Fibroblast of lung (primary cell): ENCODE data around the gene FLOT1. TPM values are rescaled to one million over a fixed set of nuclear protein-coding genes. Genes with fewer than 3 reads are reported as not detected.

Experiments
- DNase-seq, 2 donors: peaks; one replicate each; pipeline versions ENCODE4 v3.0.0 to v3.0.0-alpha.2; 2010; ENCODE audit warnings: low read depth in 2 of 2
- H2AFZ ChIP-seq: 2 replicates; pipeline ENCODE4 v1.5.1; 2012; ENCODE audit warnings: low read length, control low read depth, inconsistent platforms
- H3K27ac ChIP-seq: 2 replicates; pipeline ENCODE4 v1.5.1; 2011; ENCODE audit warnings: low read length, control low read depth; ENCODE audit not compliant: insufficient read depth
- H3K27me3 ChIP-seq: 2 replicates; pipeline ENCODE4 v1.5.1; 2011; ENCODE audit warnings: mild to moderate bottlenecking, low read length; ENCODE audit not compliant: control insufficient read depth, insufficient read depth
- H3K36me3 ChIP-seq: 2 replicates; pipeline ENCODE4 v1.5.1; 2011; ENCODE audit warnings: low read length; ENCODE audit not compliant: control insufficient read depth, insufficient read depth
- H3K4me1 ChIP-seq: 2 replicates; pipeline ENCODE4 v1.5.1; 2011; ENCODE audit warnings: low read length; ENCODE audit not compliant: control insufficient read depth, insufficient read depth; ENCODE audit errors: extremely low read depth
- H3K4me2 ChIP-seq: 2 replicates; pipeline ENCODE4 v1.5.1; 2011; ENCODE audit warnings: low read length, control low read depth; ENCODE audit not compliant: insufficient read depth; ENCODE audit errors: extremely low read depth
- H3K4me3 ChIP-seq, 4 experiments: fragments of 200-600 bp in 1 of 4; sonication (generic) in 1 of 4; replicated peaks in 1 of 4; 2 replicates each; pipeline ENCODE4 v1.5.1; 2011 to 2016; ENCODE audit warnings: low read length in 4 of 4, low read depth in 3 of 4, mild to moderate bottlenecking in 3 of 4, control low read depth in 2 of 4, inconsistent platforms in 1 of 4, mixed read lengths in 1 of 4; ENCODE audit not compliant: insufficient read depth in 1 of 4; ENCODE audit errors: control extremely low read depth in 1 of 4
- H3K79me2 ChIP-seq: 2 replicates; pipeline ENCODE4 v1.5.1; 2012; ENCODE audit warnings: mild to moderate bottlenecking, low read length, inconsistent platforms; ENCODE audit not compliant: control insufficient read depth, insufficient read depth
- H3K9ac ChIP-seq: 2 replicates; pipeline ENCODE4 v1.5.1; 2011; ENCODE audit warnings: mild to moderate bottlenecking, low read length, control low read depth; ENCODE audit not compliant: insufficient read depth
- H3K9me3 ChIP-seq: 2 replicates; pipeline ENCODE4 v1.5.1; 2012; ENCODE audit warnings: low read depth, low read length; ENCODE audit not compliant: control insufficient read depth, insufficient read depth
- H4K20me1 ChIP-seq: 2 replicates; pipeline ENCODE4 v1.5.1; 2011; ENCODE audit warnings: low read length; ENCODE audit not compliant: control insufficient read depth, insufficient read depth; ENCODE audit errors: extremely low read depth
- CTCF ChIP-seq, 2 donors: IDR thresholded peaks in 1 of 2; conservative IDR thresholded peaks in 1 of 2; 1 replicate in 1 of 2; 2 replicates in 1 of 2; pipeline ENCODE4 v1.5.1; 2011 to 2012; ENCODE audit warnings: low read length in 2 of 2, control low read depth in 1 of 2, inconsistent platforms in 1 of 2, low read depth in 1 of 2, mild to moderate bottlenecking in 1 of 2
- EZH2 ChIP-seq: IDR thresholded peaks from 2 replicates; pipeline ENCODE4 v1.5.1; 2012; ENCODE audit warnings: low read length, control low read depth, mild to moderate bottlenecking; ENCODE audit errors: missing control alignments
- polyA plus RNA-seq, 2 donors: library from polyadenylated mRNA; depleted of rRNA in 1 of 2; stranded (reverse) in 1 of 2; unstranded in 1 of 2; fragments of >200 nt; gene quantifications; 2 replicates each; pipeline ENCODE4 v1.2.1, GENCODE V29; 2011 to 2012; ENCODE audit warnings: missing spikeins in 1 of 2
- total RNA-seq: library from RNA; depleted of rRNA; stranded (reverse); fragments of >200 nt; gene quantifications from 2 replicates; pipeline ENCODE4 v1.2.1, GENCODE V29; 2014

Gene FLOT1
- total and polyA plus RNA-seq, 2 donors (not counting 1 experiment from before 2014, with no cell fraction given): 180 to 301 TPM

GRCh38 chr6:30752157-30752927 lies 9.9 kb upstream of the FLOT1 start:
- TF ChIP-seq CTCF (conservative IDR thresholded peaks at IDR 0.05 in 1 of 2, IDR thresholded peaks at IDR 0.05 in 1 of 2; ENCODE audit: low read depth in 1 of 2, low read length in 2 of 2) (peak in 1 of 2 donors; percentile 10), EZH2 (no peak)
- H3K27ac ChIP-seq: peak overlapping the region; percentile 85
- H2AFZ ChIP-seq: no peak overlapping the region
- peaks cover 30% of the 10 kb centered on the region for H3K4me1 ChIP-seq
- H3K4me2 ChIP-seq: peak overlapping the region; percentile 70
- H3K4me3 ChIP-seq: peak overlapping the region; percentile 16 to 29 (median 20)
- peak overlapping the region; percentile 65 for H3K9ac ChIP-seq
- peak; percentile 100 for DNase-seq
- no peaks in the 10 kb centered on the region for H3K27me3 ChIP-seq
- no peaks in the 10 kb centered on the region for H3K9me3 ChIP-seq
- H3K79me2 ChIP-seq: no peaks in the 10 kb centered on the region
- H4K20me1 ChIP-seq: no peaks in the 10 kb centered on the region
- no peaks in the 10 kb centered on the region for H3K36me3 ChIP-seq

- Histone ChIP-seq H4K20me1 (no peaks in the 10 kb centered on the region), H3K27me3 (no peaks in the 10 kb centered on the region), H3K79me2 (no peaks in the 10 kb centered on the region), H3K27ac (peak overlapping the region; percentile 26), H3K4me2 (no peak overlapping the region), H3K9me3 (no peaks in the 10 kb centered on the region), H3K4me3 (no peak overlapping the region), H3K4me1 (peaks cover 30% of the 10 kb centered on the region), H3K9ac (no peak overlapping the region), H2AFZ (no peak overlapping the region), H3K36me3 (no peaks in the 10 kb centered on the region)
- DNase-seq: no peak
- no peak for TF ChIP-seq EZH2
- TF ChIP-seq CTCF (conservative IDR thresholded peaks at IDR 0.05 in 1 of 2, IDR thresholded peaks at IDR 0.05 in 1 of 2; ENCODE audit: low read depth in 1 of 2, low read length in 2 of 2): no peak
These were observed 7.8 kb upstream of the FLOT1 start for GRCh38 chr6:30750379-30750668.

- Histone ChIP-seq H3K27me3 (no peaks in the 10 kb centered on the region), H3K9ac (no peak overlapping the region), H3K4me1 (peaks cover 28% of the 10 kb centered on the region), H3K4me2 (no peak overlapping the region), H3K36me3 (no peaks in the 10 kb centered on the region), H3K4me3 (no peak overlapping the region), H3K9me3 (no peaks in the 10 kb centered on the region), H4K20me1 (no peaks in the 10 kb centered on the region), H2AFZ (no peak overlapping the region), H3K27ac (peak overlapping the region; percentile 26), H3K79me2 (no peaks in the 10 kb centered on the region)
- no peak for DNase-seq
- TF ChIP-seq CTCF (conservative IDR thresholded peaks at IDR 0.05 in 1 of 2, IDR thresholded peaks at IDR 0.05 in 1 of 2; ENCODE audit: low read depth in 1 of 2, low read length in 2 of 2) (no peak), EZH2 (no peak)
These were observed 7.3 kb upstream of the FLOT1 start for GRCh38 chr6:30749554-30750378.
